ENCODE data around the gene LSM14B.

LSM14B gene

GRCh38 chr20:62121776-62122653 is at the start of gene LSM14B:
LSM14B (plus strand) TSS chr20:62122475; CDS start chr20:62122667, 192 bp downstream.
- no peaks in the 10 kb centered on the region for H3K9me3 ChIP-seq (ENCODE audit: low read length)
- peak within 1 kb of the TSS; percentile 82 for H3K4me2 ChIP-seq (ENCODE audit: low read length)
- peaks cover 6% of the 10 kb centered on the region; the same call in 1 of the 2 replicates for H3K27me3 ChIP-seq (ENCODE audit: insufficient read depth, low read length)
- H3K9me2 ChIP-seq (ENCODE audit: low read depth, low read length), result no peaks in the 10 kb centered on the region
- peaks cover 31% of the 10 kb centered on the region for H3K36me3 ChIP-seq (ENCODE audit: insufficient read depth, low read length)
- H3K79me2 ChIP-seq (ENCODE audit: insufficient read depth, low read length), result no peaks in the 10 kb centered on the region
- peak within 1 kb of the TSS; percentile 72; the same call in 1 of the 2 replicates for H2AFZ ChIP-seq (ENCODE audit: low read length)
- no peaks in the 10 kb centered on the region for H3F3A ChIP-seq (ENCODE audit: insufficient read depth, low read length)
- H3K27ac ChIP-seq (ENCODE audit: low read depth, low read length, poor library complexity, severe bottlenecking), result no peak within 1 kb of the TSS
- peak within 1 kb of the TSS; percentile 69 for H3K9ac ChIP-seq (ENCODE audit: low read length)
- H3K4me1 ChIP-seq (ENCODE audit: insufficient read depth, low read length, severe bottlenecking), result peaks cover 20% of the 10 kb centered on the region
- H3K4me3 ChIP-seq (ENCODE audit: low read depth, low read length, poor library complexity, severe bottlenecking), result peak within 1 kb of the TSS; percentile 74
- TF ChIP-seq EZH2 (IDR thresholded peaks at IDR 0.05; ENCODE audit: borderline replicate concordance, low read length), result no peak
- TF ChIP-seq, protein P1, sequence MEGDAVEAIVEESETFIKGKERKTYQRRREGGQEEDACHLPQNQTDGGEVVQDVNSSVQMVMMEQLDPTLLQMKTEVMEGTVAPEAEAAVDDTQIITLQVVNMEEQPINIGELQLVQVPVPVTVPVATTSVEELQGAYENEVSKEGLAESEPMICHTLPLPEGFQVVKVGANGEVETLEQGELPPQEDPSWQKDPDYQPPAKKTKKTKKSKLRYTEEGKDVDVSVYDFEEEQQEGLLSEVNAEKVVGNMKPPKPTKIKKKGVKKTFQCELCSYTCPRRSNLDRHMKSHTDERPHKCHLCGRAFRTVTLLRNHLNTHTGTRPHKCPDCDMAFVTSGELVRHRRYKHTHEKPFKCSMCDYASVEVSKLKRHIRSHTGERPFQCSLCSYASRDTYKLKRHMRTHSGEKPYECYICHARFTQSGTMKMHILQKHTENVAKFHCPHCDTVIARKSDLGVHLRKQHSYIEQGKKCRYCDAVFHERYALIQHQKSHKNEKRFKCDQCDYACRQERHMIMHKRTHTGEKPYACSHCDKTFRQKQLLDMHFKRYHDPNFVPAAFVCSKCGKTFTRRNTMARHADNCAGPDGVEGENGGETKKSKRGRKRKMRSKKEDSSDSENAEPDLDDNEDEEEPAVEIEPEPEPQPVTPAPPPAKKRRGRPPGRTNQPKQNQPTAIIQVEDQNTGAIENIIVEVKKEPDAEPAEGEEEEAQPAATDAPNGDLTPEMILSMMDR (IDR thresholded peaks at IDR 0.05; ENCODE audit: low read length), result no peak
- no peaks in the 10 kb centered on the region for H4K20me1 ChIP-seq (ENCODE audit: insufficient read depth, low read length)

- no peaks in the 10 kb centered on the region for H3K79me2 ChIP-seq (ENCODE audit: insufficient read depth, low read length)
- no peak overlapping the region for H3K4me3 ChIP-seq (ENCODE audit: low read depth, low read length, poor library complexity, severe bottlenecking)
- no peaks in the 10 kb centered on the region for H3K4me1 ChIP-seq (ENCODE audit: insufficient read depth, low read length, severe bottlenecking)
- H3K9me2 ChIP-seq (ENCODE audit: low read depth, low read length), result no peaks in the 10 kb centered on the region
- H3K27me3 ChIP-seq (ENCODE audit: insufficient read depth, low read length), result peaks cover 6% of the 10 kb centered on the region; the same call in 1 of the 2 replicates
- no peaks in the 10 kb centered on the region for H3F3A ChIP-seq (ENCODE audit: insufficient read depth, low read length)
- no peak overlapping the region for H3K27ac ChIP-seq (ENCODE audit: low read depth, low read length, poor library complexity, severe bottlenecking)
- no peak overlapping the region for H2AFZ ChIP-seq (ENCODE audit: low read length)
- H3K36me3 ChIP-seq (ENCODE audit: insufficient read depth, low read length), result no peaks in the 10 kb centered on the region
- peaks cover 10% of the 10 kb centered on the region; the same call in 1 of the 2 replicates for H3K9me3 ChIP-seq (ENCODE audit: low read length)
- no peak overlapping the region for H3K9ac ChIP-seq (ENCODE audit: low read length)
- H3K4me2 ChIP-seq (ENCODE audit: low read length), result no peak overlapping the region
- TF ChIP-seq, protein P1 (IDR thresholded peaks at IDR 0.05; ENCODE audit: low read length), result no peak
- TF ChIP-seq EZH2 (IDR thresholded peaks at IDR 0.05; ENCODE audit: borderline replicate concordance, low read length), result no peak
- no peaks in the 10 kb centered on the region for H4K20me1 ChIP-seq (ENCODE audit: insufficient read depth, low read length)
Measured at GRCh38 chr20:62073323-62073722, 49.0 kb upstream of the LSM14B start.

DNA sequence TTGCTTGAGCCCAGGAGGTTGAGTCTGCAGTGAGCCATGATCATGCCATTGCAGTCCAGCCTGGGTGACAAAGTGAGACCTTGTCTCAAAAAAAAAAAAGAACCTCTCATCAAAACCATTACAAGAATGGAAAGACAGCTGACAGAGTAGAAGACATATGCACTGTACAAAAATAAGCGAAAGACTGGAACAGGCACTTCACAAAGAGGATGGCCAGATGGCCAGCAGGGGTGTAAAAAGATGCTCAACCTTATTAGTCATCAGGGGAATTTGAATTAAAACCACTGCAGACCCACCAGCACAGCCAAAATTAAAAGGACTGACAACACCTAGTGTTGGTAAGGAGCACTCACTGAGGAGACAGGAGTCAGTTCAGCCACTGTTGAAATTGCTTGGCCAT is 43.1 kb upstream of the LSM14B start:
- no peaks in the 10 kb centered on the region for H3K4me1 ChIP-seq (ENCODE audit: insufficient read depth, low read length, severe bottlenecking)

More for the DNA sequence above, 43.1 kb upstream of the LSM14B start:
- Histone ChIP-seq H3F3A (ENCODE audit: insufficient read depth, low read length) (no peaks in the 10 kb centered on the region), H3K36me3 (ENCODE audit: insufficient read depth, low read length) (no peaks in the 10 kb centered on the region; the same call in 1 of the 2 replicates), H3K9me2 (ENCODE audit: low read depth, low read length) (no peaks in the 10 kb centered on the region), H3K9ac (ENCODE audit: low read length) (no peak overlapping the region), H3K4me2 (ENCODE audit: low read length) (no peak overlapping the region), H3K79me2 (ENCODE audit: insufficient read depth, low read length) (no peaks in the 10 kb centered on the region), H2AFZ (ENCODE audit: low read length) (no peak overlapping the region), H3K27me3 (ENCODE audit: insufficient read depth, low read length) (no peaks in the 10 kb centered on the region; the same call in 1 of the 2 replicates), H3K4me3 (ENCODE audit: low read depth, low read length, poor library complexity, severe bottlenecking) (no peak overlapping the region), H3K27ac (ENCODE audit: low read depth, low read length, poor library complexity, severe bottlenecking) (no peak overlapping the region), H4K20me1 (ENCODE audit: insufficient read depth, low read length) (no peaks in the 10 kb centered on the region), H3K9me3 (ENCODE audit: low read length) (peaks cover 6% of the 10 kb centered on the region; the same call in 1 of the 2 replicates)
- no peak for TF ChIP-seq EZH2 (IDR thresholded peaks at IDR 0.05; ENCODE audit: borderline replicate concordance, low read length)
- TF ChIP-seq, protein P1 (IDR thresholded peaks at IDR 0.05; ENCODE audit: low read length), result no peak

Data from OCI-LY1 (cell line).